ENCODE measurements around the gene MAPT. TPM values are rescaled to one million over a fixed set of nuclear protein-coding genes. Genes with fewer than 3 reads are reported as not detected.
"Not testable (repeated sequence)": the region's sequence is repeated elsewhere in the genome, so short reads cannot be mapped to it uniquely, and the experiment has no call there.

Gene MAPT
- total and polyA plus RNA-seq, 7 experiments from 2014 or later = 0.12 to 1.3 (median 0.80) TPM

- Mint-ChIP-seq H3K27ac (no peak overlapping the region), H3K4me1 (no peaks in the 10 kb centered on the region), H3K4me3 (no peak overlapping the region), H3K36me3 (peaks cover 0 to 3% (median 0%) of the 10 kb centered on the region in 5 donors), H3K27me3 (peaks cover 5 to 40% (median 26%) of the 10 kb centered on the region in 5 donors), H3K9me3 (peaks cover 0 to 3% (median 0%) of the 10 kb centered on the region in 11 donors)
- ChIA-PET CTCF (interaction anchor here (0.7 kb wide), 1 partner anchor 593 kb away, joined by 3 read pairs; no protein-coding TSS in a partner anchor), POLR2A (interaction anchor here (1.1 kb wide), 1 partner anchor 10 kb away, joined by 3 read pairs; no protein-coding TSS in a partner anchor)
- Histone ChIP-seq H3K27ac (ENCODE audit: low read depth, low read length) (no peak overlapping the region), H3K4me3 (ENCODE audit: low read length) (no peak overlapping the region), H3K27me3 (ENCODE audit: control insufficient read depth in 2 of 2, insufficient read depth in 2 of 2, low read length in 2 of 2) (no peaks in the 10 kb centered on the region), H3K4me1 (ENCODE audit: control insufficient read depth in 2 of 2, insufficient read depth in 2 of 2, low read length in 2 of 2) (no peaks in the 10 kb centered on the region), H3K9me3 (ENCODE audit: control insufficient read depth in 2 of 3, low read length in 3 of 3) (no peaks in the 10 kb centered on the region), H3K36me3 (ENCODE audit: control insufficient read depth in 2 of 3, insufficient read depth in 3 of 3, low read length in 3 of 3) (no peaks in the 10 kb centered on the region)
- ATAC-seq = no peak
- intact Hi-C loops (cut with micrococcal nuclease) = no loop called here
- DNase-seq = no peak
These were observed 40.0 kb downstream of the MAPT start for GRCh38 chr17:45934044-45934979.

- Histone ChIP-seq H3K36me3 (ENCODE audit: control insufficient read depth in 2 of 3, insufficient read depth in 3 of 3, low read length in 3 of 3) (no peaks in the 10 kb centered on the region), H3K9me3 (ENCODE audit: control insufficient read depth in 2 of 3, low read length in 3 of 3) (no peaks in the 10 kb centered on the region), H3K4me1 (ENCODE audit: control insufficient read depth in 2 of 2, insufficient read depth in 2 of 2, low read length in 2 of 2) (no peaks in the 10 kb centered on the region), H3K27me3 (ENCODE audit: control insufficient read depth in 2 of 2, insufficient read depth in 2 of 2, low read length in 2 of 2) (no peaks in the 10 kb centered on the region), H3K4me3 (ENCODE audit: low read length) (no peak overlapping the region), H3K27ac (ENCODE audit: low read depth, low read length) (no peak overlapping the region)
- Mint-ChIP-seq H3K27me3 (peaks cover 11 to 43% (median 28%) of the 10 kb centered on the region in 5 donors), H3K4me1 (no peaks in the 10 kb centered on the region), H3K4me3 (no peak overlapping the region), H3K9me3 (no peaks in the 10 kb centered on the region), H3K36me3 (peaks cover 0 to 3% (median 0%) of the 10 kb centered on the region in 5 donors), H3K27ac (no peak overlapping the region)
- DNase-seq (no peak), ATAC-seq (no peak)
- CTCF ChIA-PET = no interaction called here
- POLR2A ChIA-PET = no interaction called here
- intact Hi-C loops (cut with micrococcal nuclease) = no loop called here
These were observed 40.9 kb downstream of the MAPT start for GRCh38 chr17:45935197-45935709.

GRCh38 chr17:45935710-45936509 lies 41.6 kb downstream of the MAPT start:
- Mint-ChIP-seq H3K27ac (peak overlapping the region in 1 of 9 donors; percentile 76), H3K4me3 (no peak overlapping the region), H3K4me1 (no peaks in the 10 kb centered on the region), H3K9me3 (no peaks in the 10 kb centered on the region), H3K36me3 (peaks cover 0 to 3% (median 0%) of the 10 kb centered on the region in 5 donors), H3K27me3 (peaks cover 11 to 40% (median 29%) of the 10 kb centered on the region in 5 donors)
- Histone ChIP-seq H3K27ac (ENCODE audit: low read depth, low read length) (no peak overlapping the region), H3K4me3 (ENCODE audit: low read length) (no peak overlapping the region), H3K27me3 (ENCODE audit: control insufficient read depth in 2 of 2, insufficient read depth in 2 of 2, low read length in 2 of 2) (no peaks in the 10 kb centered on the region), H3K4me1 (ENCODE audit: control insufficient read depth in 2 of 2, insufficient read depth in 2 of 2, low read length in 2 of 2) (no peaks in the 10 kb centered on the region), H3K9me3 (ENCODE audit: control insufficient read depth in 2 of 3, low read length in 3 of 3) (no peaks in the 10 kb centered on the region), H3K36me3 (ENCODE audit: control insufficient read depth in 2 of 3, insufficient read depth in 3 of 3, low read length in 3 of 3) (no peaks in the 10 kb centered on the region)
- ATAC-seq (no peak), DNase-seq (no peak)
- POLR2A ChIA-PET = no interaction called here
- intact Hi-C loops (cut with micrococcal nuclease) = no loop called here
- CTCF ChIA-PET = no interaction called here

- H3K36me3 ChIP-seq (ENCODE audit: control insufficient read depth in 2 of 3, insufficient read depth in 3 of 3, low read length in 3 of 3) = no peaks in the 10 kb centered on the region
- H3K27me3 ChIP-seq (ENCODE audit: control insufficient read depth in 2 of 2, insufficient read depth in 2 of 2, low read length in 2 of 2) = no peaks in the 10 kb centered on the region
- ChIA-PET POLR2A (no interaction called here), CTCF (no interaction called here)
- no peaks in the 10 kb centered on the region for H3K4me1 ChIP-seq (ENCODE audit: control insufficient read depth in 2 of 2, insufficient read depth in 2 of 2, low read length in 2 of 2)
- H3K4me1 Mint-ChIP-seq = peaks cover 0 to 2% (median 0%) of the 10 kb centered on the region in 7 donors
- no peak overlapping the region for H3K27ac ChIP-seq (ENCODE audit: low read depth, low read length)
- DNase-seq (no peak), ATAC-seq (no peak)
- H3K4me3 Mint-ChIP-seq = no peak overlapping the region
- H3K9me3 ChIP-seq (ENCODE audit: control insufficient read depth in 2 of 3, low read length in 3 of 3) = no peaks in the 10 kb centered on the region
- peaks cover 0 to 3% (median 0%) of the 10 kb centered on the region in 5 donors for H3K36me3 Mint-ChIP-seq
- intact Hi-C loops (cut with micrococcal nuclease) = no loop called here
- H3K27me3 Mint-ChIP-seq = peaks cover 11 to 40% (median 31%) of the 10 kb centered on the region in 5 donors
- no peak overlapping the region for H3K4me3 ChIP-seq (ENCODE audit: low read length)
- H3K27ac Mint-ChIP-seq = no peak overlapping the region
- peaks cover 0 to 2% (median 0%) of the 10 kb centered on the region in 11 donors for H3K9me3 Mint-ChIP-seq
These were observed 42.3 kb downstream of the MAPT start for GRCh38 chr17:45936610-45937009.

GRCh38 chr17:45937186-45937585 lies 42.8 kb downstream of the MAPT start:
- H3K9me3 ChIP-seq (ENCODE audit: control insufficient read depth in 2 of 3, low read length in 3 of 3); DNase-seq; H3K36me3 ChIP-seq (ENCODE audit: control insufficient read depth in 2 of 3, insufficient read depth in 3 of 3, low read length in 3 of 3); H3K4me3 ChIP-seq (ENCODE audit: low read length); H3K4me3 Mint-ChIP-seq; intact Hi-C loops (cut with micrococcal nuclease); H3K9me3 Mint-ChIP-seq; H3K36me3 Mint-ChIP-seq; H3K27ac Mint-ChIP-seq; ATAC-seq; H3K27me3 ChIP-seq (ENCODE audit: control insufficient read depth in 2 of 2, insufficient read depth in 2 of 2, low read length in 2 of 2); H3K27ac ChIP-seq (ENCODE audit: low read depth, low read length); POLR2A ChIA-PET; H3K4me1 Mint-ChIP-seq; CTCF ChIA-PET; H3K4me1 ChIP-seq (ENCODE audit: control insufficient read depth in 2 of 2, insufficient read depth in 2 of 2, low read length in 2 of 2): not testable (repeated sequence)
- peaks cover 11 to 40% (median 34%) of the 10 kb centered on the region in 5 donors for H3K27me3 Mint-ChIP-seq

- Histone ChIP-seq H3K4me3 (ENCODE audit: low read length) (no peak overlapping the region), H3K4me1 (ENCODE audit: control insufficient read depth in 2 of 2, insufficient read depth in 2 of 2, low read length in 2 of 2) (no peaks in the 10 kb centered on the region), H3K27me3 (ENCODE audit: control insufficient read depth in 2 of 2, insufficient read depth in 2 of 2, low read length in 2 of 2) (no peaks in the 10 kb centered on the region), H3K36me3 (ENCODE audit: control insufficient read depth in 2 of 3, insufficient read depth in 3 of 3, low read length in 3 of 3) (no peaks in the 10 kb centered on the region), H3K9me3 (ENCODE audit: control insufficient read depth in 2 of 3, low read length in 3 of 3) (no peaks in the 10 kb centered on the region), H3K27ac (ENCODE audit: low read depth, low read length) (no peak overlapping the region)
- Mint-ChIP-seq H3K27me3 (peaks cover 21 to 40% (median 39%) of the 10 kb centered on the region in 5 donors), H3K4me3 (no peak overlapping the region), H3K27ac (no peak overlapping the region), H3K9me3 (peaks cover 0 to 4% (median 0%) of the 10 kb centered on the region in 11 donors), H3K4me1 (peaks cover 0 to 12% (median 2%) of the 10 kb centered on the region in 7 donors), H3K36me3 (peaks cover 0 to 3% (median 0%) of the 10 kb centered on the region in 5 donors)
- ATAC-seq (no peak), DNase-seq (no peak)
- intact Hi-C loops (cut with micrococcal nuclease) = no loop called here
- ChIA-PET CTCF (interaction anchor here (1.2 kb wide), 1 partner anchor 10 kb away, joined by 3 read pairs; no protein-coding TSS in a partner anchor), POLR2A (no interaction called here)
These were observed 45.0 kb downstream of the MAPT start for GRCh38 chr17:45939395-45939794.

Data from naive thymus-derived CD4-positive, alpha-beta T cell (primary cell).